Loucy (cell line): Measurements from ENCODE around the gene TTC6.
"Not testable (repeated sequence)": the region's sequence is repeated elsewhere in the genome, so short reads cannot be mapped to it uniquely, and the experiment has no call there.

Experiments
- H2AFZ ChIP-seq: fragments of 200-600 bp; sonication (generic); 2 replicates; pipeline ENCODE4 v1.6.0; 2016; ENCODE audit warnings: antibody characterized with exemption, mild to moderate bottlenecking, low read length, moderate library complexity
- H3F3A ChIP-seq: fragments of 200-600 bp; 2 replicates; pipeline ENCODE4 v1.6.0; 2016; ENCODE audit warnings: antibody characterized with exemption, low read depth, mild to moderate bottlenecking
- H3K27me3 ChIP-seq: fragments of 200-600 bp; sonication (generic); 2 replicates; pipeline ENCODE4 v1.6.1; 2014; ENCODE audit warnings: low read length, mild to moderate bottlenecking; ENCODE audit not compliant: insufficient read depth, poor library complexity, severe bottlenecking
- H3K36me3 ChIP-seq: fragments of 200-600 bp; sonication (generic); 2 replicates; pipeline ENCODE4 v1.6.1; 2016; ENCODE audit warnings: low read length; ENCODE audit not compliant: insufficient read depth
- H3K4me1 ChIP-seq: fragments of 200-600 bp; sonication (generic); 2 replicates; pipeline ENCODE4 v1.5.1; 2014; ENCODE audit warnings: low read length, mild to moderate bottlenecking; ENCODE audit not compliant: insufficient read depth, poor library complexity, severe bottlenecking
- H3K4me2 ChIP-seq: fragments of 200-600 bp; sonication (generic); 2 replicates; pipeline ENCODE4 v1.6.0; 2014; ENCODE audit warnings: antibody characterized with exemption, low read length, low read depth, mild to moderate bottlenecking; ENCODE audit not compliant: poor library complexity, severe bottlenecking
- H3K4me3 ChIP-seq: fragments of 200-600 bp; sonication (generic); 2 replicates; pipeline ENCODE4 v1.5.1; 2014; ENCODE audit warnings: low read length, mild to moderate bottlenecking, mixed read lengths; ENCODE audit not compliant: poor library complexity, severe bottlenecking
- H3K79me2 ChIP-seq: fragments of 200-600 bp; sonication (generic); 2 replicates; pipeline ENCODE4 v1.6.1; 2014; ENCODE audit warnings: low read length; ENCODE audit not compliant: insufficient read depth
- H3K9ac ChIP-seq: fragments of 200-600 bp; sonication (generic); 2 replicates; pipeline ENCODE4 v1.6.0; 2014; ENCODE audit warnings: mild to moderate bottlenecking, low read depth, low read length, moderate library complexity; ENCODE audit not compliant: poor library complexity, severe bottlenecking
- H3K9me2 ChIP-seq: fragments of 200-600 bp; sonication (generic); replicated peaks from 2 replicates; pipeline ENCODE4 v1.6.1; 2016; ENCODE audit warnings: low read depth, low read length, mixed read lengths
- H3K9me3 ChIP-seq: fragments of 200-600 bp; sonication (generic); 2 replicates; pipeline ENCODE4 v1.6.1; 2014; ENCODE audit warnings: mild to moderate bottlenecking, antibody characterized with exemption, low read length, low read depth; ENCODE audit not compliant: insufficient read depth
- H4K20me1 ChIP-seq: fragments of 200-600 bp; sonication (generic); 2 replicates; pipeline ENCODE4 v1.6.0; 2014; ENCODE audit warnings: antibody characterized with exemption, low read length, mild to moderate bottlenecking; ENCODE audit not compliant: insufficient read depth, poor library complexity, severe bottlenecking
- EZH2phosphoT487 ChIP-seq: fragments of 200-600 bp; IDR thresholded peaks from 2 replicates; pipeline ENCODE4 v1.6.1; 2018; ENCODE audit warnings: antibody characterized with exemption, mild to moderate bottlenecking, moderate library complexity, borderline replicate concordance
- TF ChIP-seq, protein P1 (sequence below): fragments of 200-600 bp; sonication (generic); conservative IDR thresholded peaks from 2 replicates; pipeline ENCODE4 v1.5.1; 2014; ENCODE audit warnings: mild to moderate bottlenecking, antibody characterized with exemption, low read length

The TTC6 gene

GRCh38 chr14:37550511-37550910 is 44.9 kb upstream of the TTC6 start:
- Histone ChIP-seq H3K4me3 (no peak overlapping the region), H3K9me3 (no peaks in the 10 kb centered on the region), H3F3A (no peaks in the 10 kb centered on the region), H4K20me1 (no peaks in the 10 kb centered on the region), H3K36me3 (no peaks in the 10 kb centered on the region), H3K4me1 (no peaks in the 10 kb centered on the region), H3K79me2 (no peaks in the 10 kb centered on the region), H3K4me2 (no peak overlapping the region), H3K27me3 (no peaks in the 10 kb centered on the region), H2AFZ (no peak overlapping the region), H3K9ac (no peak overlapping the region), H3K9me2 (no peaks in the 10 kb centered on the region)
- TF ChIP-seq, protein P1, sequence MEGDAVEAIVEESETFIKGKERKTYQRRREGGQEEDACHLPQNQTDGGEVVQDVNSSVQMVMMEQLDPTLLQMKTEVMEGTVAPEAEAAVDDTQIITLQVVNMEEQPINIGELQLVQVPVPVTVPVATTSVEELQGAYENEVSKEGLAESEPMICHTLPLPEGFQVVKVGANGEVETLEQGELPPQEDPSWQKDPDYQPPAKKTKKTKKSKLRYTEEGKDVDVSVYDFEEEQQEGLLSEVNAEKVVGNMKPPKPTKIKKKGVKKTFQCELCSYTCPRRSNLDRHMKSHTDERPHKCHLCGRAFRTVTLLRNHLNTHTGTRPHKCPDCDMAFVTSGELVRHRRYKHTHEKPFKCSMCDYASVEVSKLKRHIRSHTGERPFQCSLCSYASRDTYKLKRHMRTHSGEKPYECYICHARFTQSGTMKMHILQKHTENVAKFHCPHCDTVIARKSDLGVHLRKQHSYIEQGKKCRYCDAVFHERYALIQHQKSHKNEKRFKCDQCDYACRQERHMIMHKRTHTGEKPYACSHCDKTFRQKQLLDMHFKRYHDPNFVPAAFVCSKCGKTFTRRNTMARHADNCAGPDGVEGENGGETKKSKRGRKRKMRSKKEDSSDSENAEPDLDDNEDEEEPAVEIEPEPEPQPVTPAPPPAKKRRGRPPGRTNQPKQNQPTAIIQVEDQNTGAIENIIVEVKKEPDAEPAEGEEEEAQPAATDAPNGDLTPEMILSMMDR: no peak
- TF ChIP-seq EZH2phosphoT487: no peak

DNA sequence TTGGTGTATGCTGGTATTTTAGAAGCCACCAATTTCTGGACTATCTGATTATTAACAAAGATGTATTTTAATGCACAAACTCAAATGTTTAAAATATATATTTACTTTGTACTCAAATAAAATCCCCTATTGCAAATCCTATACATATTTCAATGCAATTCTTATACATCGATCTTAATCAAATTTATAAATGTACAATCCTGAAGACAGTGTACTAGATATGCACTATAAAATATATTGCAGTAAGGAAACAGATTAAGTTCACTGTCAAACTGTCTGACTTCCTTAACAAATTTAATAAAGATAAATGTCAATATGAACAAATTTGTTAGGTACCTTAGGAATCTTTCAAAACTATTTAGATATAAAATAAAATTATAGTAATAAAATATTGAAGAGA is 44.3 kb upstream of the TTC6 start:
- Histone ChIP-seq H3F3A (no peaks in the 10 kb centered on the region), H3K79me2 (no peaks in the 10 kb centered on the region), H3K9me2 (no peaks in the 10 kb centered on the region), H3K27me3 (no peaks in the 10 kb centered on the region), H3K4me1 (no peaks in the 10 kb centered on the region), H3K4me3 (no peak overlapping the region), H3K36me3 (no peaks in the 10 kb centered on the region), H4K20me1 (no peaks in the 10 kb centered on the region), H3K4me2 (no peak overlapping the region), H2AFZ (no peak overlapping the region), H3K9me3 (no peaks in the 10 kb centered on the region), H3K9ac (no peak overlapping the region)
- no peak for TF ChIP-seq EZH2phosphoT487
- TF ChIP-seq, protein P1: no peak

DNA sequence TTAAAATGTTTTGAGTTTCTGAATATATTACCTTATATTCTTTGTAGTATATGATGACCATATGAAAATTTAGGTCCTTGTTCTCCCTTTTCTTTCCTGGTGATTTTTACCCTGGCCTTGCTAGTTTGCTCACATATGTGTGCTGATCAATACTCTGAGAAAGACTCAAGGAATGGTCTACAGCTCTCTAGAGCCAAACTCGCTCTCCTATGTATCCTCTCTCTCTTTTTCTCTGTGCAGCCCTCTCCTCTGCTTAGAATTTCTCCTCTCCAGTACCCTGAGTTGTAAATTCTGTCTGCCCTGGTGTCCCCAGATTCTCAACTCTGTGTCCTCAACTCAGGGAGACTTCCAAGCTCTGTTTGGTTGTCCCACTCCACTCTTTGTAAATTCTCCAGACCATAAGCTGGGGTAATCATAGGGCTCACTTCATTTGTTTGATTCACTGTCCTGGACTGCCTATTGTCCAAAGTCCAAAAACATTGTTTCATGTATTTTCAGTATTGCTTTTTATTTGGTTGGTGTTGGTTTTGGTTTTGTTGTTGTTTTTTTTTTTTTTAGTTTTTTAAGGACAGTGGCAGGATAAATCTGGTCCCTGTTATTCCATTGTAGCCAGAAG is 41.4 kb upstream of the TTC6 start:
- TF ChIP-seq, protein P1: no peak
- TF ChIP-seq EZH2phosphoT487: no peak
- no peaks in the 10 kb centered on the region for H3K9me3 ChIP-seq
- H3K4me3 ChIP-seq: no peak overlapping the region
- no peak overlapping the region for H2AFZ ChIP-seq
- H3K9ac ChIP-seq: no peak overlapping the region
- no peaks in the 10 kb centered on the region for H3F3A ChIP-seq
- H3K27me3 ChIP-seq: no peaks in the 10 kb centered on the region
- H3K4me1 ChIP-seq: no peaks in the 10 kb centered on the region
- no peak overlapping the region for H3K4me2 ChIP-seq
- no peaks in the 10 kb centered on the region for H4K20me1 ChIP-seq
- H3K9me2 ChIP-seq: no peaks in the 10 kb centered on the region
- H3K79me2 ChIP-seq: no peaks in the 10 kb centered on the region
- H3K36me3 ChIP-seq: no peaks in the 10 kb centered on the region

- not testable (repeated sequence) for H2AFZ ChIP-seq, H3K9ac ChIP-seq, H4K20me1 ChIP-seq, H3K79me2 ChIP-seq, H3K4me3 ChIP-seq, H3K4me1 ChIP-seq, H3K36me3 ChIP-seq, H3K27me3 ChIP-seq, H3K9me3 ChIP-seq, H3F3A ChIP-seq, H3K9me2 ChIP-seq, H3K4me2 ChIP-seq
Measured at GRCh38 chr14:37555596-37555995, 39.8 kb upstream of the TTC6 start.
